HepG2 (cell line): Measurements from ENCODE around the gene ENG. TPM values are rescaled to one million over a fixed set of nuclear protein-coding genes. Genes with fewer than 3 reads are reported as not detected.

Experiments
- BATF2 ChIP-seq: sonication (generic); formaldehyde crosslinking; IDR thresholded peaks from 2 replicates; pipeline ENCODE4 v1.8.0; 2022; ENCODE audit warnings: mild to moderate bottlenecking, missing genetic modification reagents, moderate library complexity
- GABPB1 ChIP-seq: IDR thresholded peaks from 2 replicates; pipeline ENCODE4 v1.6.1; 2016; ENCODE audit warnings: mild to moderate bottlenecking, missing genetic modification reagents, moderate library complexity, missing compliant biosample characterization
- GATAD1 ChIP-seq: IDR thresholded peaks from 2 replicates; pipeline ENCODE4 v1.6.1; 2016; ENCODE audit warnings: missing genetic modification reagents, missing compliant biosample characterization
- HIC2 ChIP-seq: sonication (generic); formaldehyde crosslinking; IDR thresholded peaks from 2 replicates; pipeline ENCODE4 v1.9.0; 2022; ENCODE audit warnings: low read depth, missing genetic modification reagents
- KDM1A ChIP-seq: IDR thresholded peaks from 2 replicates; pipeline ENCODE4 v1.6.1; 2016; ENCODE audit warnings: missing compliant biosample characterization
- MLXIP ChIP-seq: sonication (generic); formaldehyde crosslinking; IDR thresholded peaks from 2 replicates; pipeline ENCODE4 v1.9.0; 2021; ENCODE audit warnings: missing genetic modification reagents, borderline replicate concordance
- PAWR ChIP-seq: sonication (generic); formaldehyde crosslinking; IDR thresholded peaks from 2 replicates; pipeline ENCODE4 v1.4.0; 2020; ENCODE audit warnings: missing genetic modification reagents, mild to moderate bottlenecking, borderline replicate concordance
- RAD21 ChIP-seq: fragments of 450-650 bp; formaldehyde crosslinking; IDR thresholded peaks from 2 replicates; pipeline ENCODE4 v1.5.0; 2020; ENCODE audit warnings: mild to moderate bottlenecking
- RBAK ChIP-seq: sonication (generic); formaldehyde crosslinking; IDR thresholded peaks from 2 replicates; pipeline ENCODE4 v1.5.1; 2020; ENCODE audit warnings: mild to moderate bottlenecking, missing genetic modification reagents
- RXRB ChIP-seq: IDR thresholded peaks from 2 replicates; pipeline ENCODE4 v1.6.1; 2016; ENCODE audit warnings: borderline replicate concordance, missing genetic modification reagents, missing compliant biosample characterization
- ZFP62 ChIP-seq: sonication (generic); formaldehyde crosslinking; IDR thresholded peaks from 2 replicates; pipeline ENCODE4 v1.4.0; 2020; ENCODE audit warnings: missing genetic modification reagents
- ZMAT5 ChIP-seq: sonication (generic); formaldehyde crosslinking; IDR thresholded peaks from 2 replicates; pipeline ENCODE4 v1.5.0; 2020; ENCODE audit warnings: mild to moderate bottlenecking, low read depth, missing genetic modification reagents, borderline replicate concordance
- ZMYM3 ChIP-seq: sonication (generic); formaldehyde crosslinking; IDR thresholded peaks from 2 replicates; pipeline ENCODE4 v1.5.1; 2020; ENCODE audit warnings: mild to moderate bottlenecking, missing genetic modification reagents
- ZMYM4 ChIP-seq: sonication (generic); formaldehyde crosslinking; IDR thresholded peaks from 2 replicates; pipeline ENCODE4 v1.8.1; 2023; ENCODE audit warnings: mild to moderate bottlenecking, missing genetic modification reagents
- ZNF33A ChIP-seq: sonication (generic); formaldehyde crosslinking; IDR thresholded peaks from 2 replicates; pipeline ENCODE4 v1.5.1; 2020; ENCODE audit warnings: missing genetic modification reagents, mild to moderate bottlenecking, moderate library complexity, borderline replicate concordance
- ZNF75D ChIP-seq: sonication (generic); formaldehyde crosslinking; IDR thresholded peaks from 2 replicates; pipeline ENCODE4 v1.8.1; 2023; ENCODE audit warnings: missing genetic modification reagents, mild to moderate bottlenecking, borderline replicate concordance
- polyA plus RNA-seq, 8 experiments: library from polyadenylated mRNA; depleted of rRNA in 3 of 8; stranded (reverse) in 7 of 8; unstranded in 1 of 8; fragments of >200 nt; fragmentation: Illumina TruSeq in 4 of 8; extraction: Trizol in 4 of 8; gene quantifications; 2 replicates each; pipeline versions ENCODE4 v1.2.1 to v1.2.3, GENCODE V29; 2011 to 2016; ENCODE audit warnings: low read depth in 4 of 8, missing spikeins in 1 of 8, mixed read lengths in 1 of 8; ENCODE audit not compliant: insufficient read depth in 1 of 8
- total RNA-seq, 5 experiments: library from RNA; depleted of rRNA; stranded (reverse); fragments of >200 nt; fragmentation: Illumina TruSeq; extraction: Trizol; gene quantifications; 2 replicates each; pipeline ENCODE4 v1.2.3, GENCODE V29; 2016; ENCODE audit warnings: low read depth in 1 of 5
- TF ChIP-seq, protein P1 (sequence below): IDR thresholded peaks from 2 replicates; pipeline ENCODE4 v1.6.1; 2018; ENCODE audit warnings: missing genetic modification reagents
- TF ChIP-seq, protein P2 (sequence below): sonication (generic); formaldehyde crosslinking; IDR thresholded peaks from 2 replicates; pipeline ENCODE4 v1.5.1; 2020; ENCODE audit warnings: mild to moderate bottlenecking, missing genetic modification reagents, moderate library complexity

Gene ENG
- total and polyA plus RNA-seq, 2 of the 13 experiments (the other 11 are each of a cell fraction or from before 2014, with no cell fraction given) = 0.02 to 1.1 TPM

GRCh38 chr9:127838375-127839078 lies 15.9 kb downstream of the ENG start (continued):
- no peak for TF ChIP-seq MLXIP (CRISPR knock-in tag)
- TF ChIP-seq PAWR (CRISPR knock-in tag) = no peak
- TF ChIP-seq, protein P1, sequence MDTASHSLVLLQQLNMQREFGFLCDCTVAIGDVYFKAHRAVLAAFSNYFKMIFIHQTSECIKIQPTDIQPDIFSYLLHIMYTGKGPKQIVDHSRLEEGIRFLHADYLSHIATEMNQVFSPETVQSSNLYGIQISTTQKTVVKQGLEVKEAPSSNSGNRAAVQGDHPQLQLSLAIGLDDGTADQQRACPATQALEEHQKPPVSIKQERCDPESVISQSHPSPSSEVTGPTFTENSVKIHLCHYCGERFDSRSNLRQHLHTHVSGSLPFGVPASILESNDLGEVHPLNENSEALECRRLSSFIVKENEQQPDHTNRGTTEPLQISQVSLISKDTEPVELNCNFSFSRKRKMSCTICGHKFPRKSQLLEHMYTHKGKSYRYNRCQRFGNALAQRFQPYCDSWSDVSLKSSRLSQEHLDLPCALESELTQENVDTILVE (CRISPR knock-in tag) = no peak
- no peak for TF ChIP-seq ZFP62
- no peak for TF ChIP-seq KDM1A (CRISPR knock-in tag)
- TF ChIP-seq, protein P2, sequence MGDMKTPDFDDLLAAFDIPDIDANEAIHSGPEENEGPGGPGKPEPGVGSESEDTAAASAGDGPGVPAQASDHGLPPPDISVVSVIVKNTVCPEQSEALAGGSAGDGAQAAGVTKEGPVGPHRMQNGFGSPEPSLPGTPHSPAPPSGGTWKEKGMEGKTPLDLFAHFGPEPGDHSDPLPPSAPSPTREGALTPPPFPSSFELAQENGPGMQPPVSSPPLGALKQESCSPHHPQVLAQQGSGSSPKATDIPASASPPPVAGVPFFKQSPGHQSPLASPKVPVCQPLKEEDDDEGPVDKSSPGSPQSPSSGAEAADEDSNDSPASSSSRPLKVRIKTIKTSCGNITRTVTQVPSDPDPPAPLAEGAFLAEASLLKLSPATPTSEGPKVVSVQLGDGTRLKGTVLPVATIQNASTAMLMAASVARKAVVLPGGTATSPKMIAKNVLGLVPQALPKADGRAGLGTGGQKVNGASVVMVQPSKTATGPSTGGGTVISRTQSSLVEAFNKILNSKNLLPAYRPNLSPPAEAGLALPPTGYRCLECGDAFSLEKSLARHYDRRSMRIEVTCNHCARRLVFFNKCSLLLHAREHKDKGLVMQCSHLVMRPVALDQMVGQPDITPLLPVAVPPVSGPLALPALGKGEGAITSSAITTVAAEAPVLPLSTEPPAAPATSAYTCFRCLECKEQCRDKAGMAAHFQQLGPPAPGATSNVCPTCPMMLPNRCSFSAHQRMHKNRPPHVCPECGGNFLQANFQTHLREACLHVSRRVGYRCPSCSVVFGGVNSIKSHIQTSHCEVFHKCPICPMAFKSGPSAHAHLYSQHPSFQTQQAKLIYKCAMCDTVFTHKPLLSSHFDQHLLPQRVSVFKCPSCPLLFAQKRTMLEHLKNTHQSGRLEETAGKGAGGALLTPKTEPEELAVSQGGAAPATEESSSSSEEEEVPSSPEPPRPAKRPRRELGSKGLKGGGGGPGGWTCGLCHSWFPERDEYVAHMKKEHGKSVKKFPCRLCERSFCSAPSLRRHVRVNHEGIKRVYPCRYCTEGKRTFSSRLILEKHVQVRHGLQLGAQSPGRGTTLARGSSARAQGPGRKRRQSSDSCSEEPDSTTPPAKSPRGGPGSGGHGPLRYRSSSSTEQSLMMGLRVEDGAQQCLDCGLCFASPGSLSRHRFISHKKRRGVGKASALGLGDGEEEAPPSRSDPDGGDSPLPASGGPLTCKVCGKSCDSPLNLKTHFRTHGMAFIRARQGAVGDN (CRISPR knock-in tag) = peak; percentile 85
- 0 out of 2 replicates have a peak, but pooled peaks have one; percentile 25 for TF ChIP-seq GATAD1 (CRISPR knock-in tag)
- TF ChIP-seq BATF2 (CRISPR knock-in tag) = no peak
- no peak for TF ChIP-seq ZNF75D
- peak; percentile 51 for TF ChIP-seq RXRB (CRISPR knock-in tag)
- no peak for TF ChIP-seq ZMYM4 (CRISPR knock-in tag)
- no peak for TF ChIP-seq ZNF33A (CRISPR knock-in tag)
- 0 out of 2 replicates have a peak, but pooled peaks have one; percentile 11 for TF ChIP-seq RAD21 (CRISPR knock-in tag)
- TF ChIP-seq RBAK = no peak
- peak; percentile 27; the same call in 1 of the 2 replicates for TF ChIP-seq ZMYM3 (CRISPR knock-in tag)
- no peak for TF ChIP-seq ZMAT5 (CRISPR knock-in tag)
- TF ChIP-seq GABPB1 (CRISPR knock-in tag) = peak; percentile 61; the same call in 1 of the 2 replicates
- peak; percentile 86; the same call in 1 of the 2 replicates for TF ChIP-seq HIC2
